ENCODE results near the gene NMNAT2.

Gene NMNAT2

DNA sequence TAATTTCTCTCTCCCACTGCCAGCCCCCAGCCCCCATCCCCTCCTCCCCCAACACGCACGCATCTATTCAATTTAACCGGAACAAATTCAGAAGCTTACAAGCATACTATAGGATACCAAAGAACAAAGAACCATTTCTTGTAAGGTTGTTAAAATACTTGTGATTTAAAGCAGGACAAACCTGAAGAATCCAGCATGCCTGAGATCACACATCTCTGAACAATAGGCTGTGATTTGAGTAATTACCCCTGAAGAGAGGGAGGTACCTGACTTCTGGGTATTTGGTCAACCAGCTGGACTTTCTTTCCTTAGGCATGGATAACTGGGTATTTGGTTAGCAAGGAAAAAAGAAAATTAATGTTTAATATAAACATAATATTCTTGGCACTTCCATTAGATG lies 105.1 kb downstream of the NMNAT2 start:
- DNase-seq (ENCODE audit: low read depth), result no peak

DNA sequence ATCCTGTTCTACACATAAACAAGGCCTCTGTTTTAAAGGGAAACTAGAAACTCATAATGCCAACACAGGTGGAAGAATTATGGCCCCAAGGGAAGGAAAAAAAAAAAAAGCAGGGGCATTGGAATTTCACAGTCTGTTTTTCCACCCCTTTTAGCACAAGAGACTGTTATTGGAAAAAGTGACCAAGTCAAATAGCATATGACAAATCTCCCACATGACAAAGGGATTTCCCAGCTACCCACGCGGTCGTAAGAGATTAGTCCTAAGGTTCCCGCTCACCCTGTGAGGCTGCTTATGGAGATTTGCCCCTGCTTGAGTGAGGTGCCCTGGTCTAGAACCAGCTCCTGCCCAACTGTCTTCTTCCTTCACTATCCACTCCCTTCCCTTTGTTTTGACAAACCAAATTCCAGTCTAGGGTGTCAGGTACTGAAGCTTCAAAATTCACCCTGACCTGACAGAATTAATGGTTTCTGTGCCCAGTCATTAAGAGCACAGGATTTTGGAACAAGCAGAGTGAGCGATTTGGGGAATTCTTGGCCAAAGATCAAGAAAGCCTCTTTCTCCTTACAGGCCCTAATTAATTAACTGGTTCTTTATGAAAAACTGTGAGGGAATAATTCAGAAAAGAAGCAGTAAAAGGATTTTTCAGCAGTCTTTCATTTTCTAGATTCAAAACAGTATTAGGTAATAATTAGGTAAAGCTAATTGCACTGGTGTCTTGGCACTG lies 107.3 kb downstream of the NMNAT2 start:
- no peak for DNase-seq (ENCODE audit: low read depth)

DNA sequence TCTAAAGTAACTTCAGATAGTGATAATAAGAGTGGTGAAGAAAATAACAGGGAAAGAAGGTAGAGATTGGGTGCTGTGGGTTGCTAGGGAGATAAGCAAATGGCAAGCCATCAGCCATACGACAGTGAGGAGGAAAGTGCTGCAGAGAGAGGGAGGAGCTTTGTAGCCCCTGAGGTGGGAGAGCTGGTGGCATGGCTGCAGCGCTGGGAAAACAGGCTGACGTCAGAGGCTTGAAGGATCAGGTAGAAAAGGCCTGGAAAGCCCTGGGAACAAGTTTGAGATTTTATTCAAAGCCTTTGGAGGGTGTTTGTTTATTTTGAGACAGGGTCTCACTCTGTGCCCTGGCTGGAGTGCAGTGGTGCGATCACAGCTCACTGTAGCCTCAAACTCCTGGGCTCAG lies 109.5 kb downstream of the NMNAT2 start:
- DNase-seq (ENCODE audit: low read depth), result no peak

DNA sequence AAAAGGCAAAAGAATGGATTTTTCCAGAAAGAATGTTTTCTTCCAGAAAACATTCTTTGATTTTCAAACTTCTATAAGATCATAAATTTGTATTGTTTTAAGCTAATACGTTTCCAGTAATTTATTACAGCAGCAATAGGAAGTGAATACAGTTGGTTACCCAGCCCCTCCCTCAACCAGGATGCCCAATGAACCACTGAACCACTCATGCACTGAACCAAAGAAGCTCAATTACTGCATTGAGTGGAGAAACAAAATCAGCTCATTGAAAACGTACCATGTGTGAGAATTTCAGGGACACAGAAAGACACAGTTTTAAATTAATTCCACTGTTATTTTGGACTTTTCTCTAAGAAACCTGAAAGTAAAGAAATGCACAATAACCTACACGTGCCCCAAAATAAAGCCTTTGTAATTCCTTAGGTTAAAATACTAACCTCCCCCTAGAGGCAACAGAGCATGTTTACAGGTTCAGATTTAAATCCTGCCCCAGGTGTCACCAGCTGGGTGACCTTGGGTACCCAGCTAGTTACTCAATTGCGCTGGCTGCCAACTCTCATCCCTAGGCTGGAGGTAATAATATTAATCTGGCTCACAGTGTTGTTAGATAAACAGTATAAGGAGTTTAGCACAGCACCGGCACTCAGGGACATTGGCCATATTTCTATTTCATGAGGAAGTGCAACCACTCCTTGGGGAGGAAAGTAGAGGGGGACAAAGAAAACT lies 111.7 kb downstream of the NMNAT2 start:
- DNase-seq (ENCODE audit: low read depth), result peak; percentile 48

DNA sequence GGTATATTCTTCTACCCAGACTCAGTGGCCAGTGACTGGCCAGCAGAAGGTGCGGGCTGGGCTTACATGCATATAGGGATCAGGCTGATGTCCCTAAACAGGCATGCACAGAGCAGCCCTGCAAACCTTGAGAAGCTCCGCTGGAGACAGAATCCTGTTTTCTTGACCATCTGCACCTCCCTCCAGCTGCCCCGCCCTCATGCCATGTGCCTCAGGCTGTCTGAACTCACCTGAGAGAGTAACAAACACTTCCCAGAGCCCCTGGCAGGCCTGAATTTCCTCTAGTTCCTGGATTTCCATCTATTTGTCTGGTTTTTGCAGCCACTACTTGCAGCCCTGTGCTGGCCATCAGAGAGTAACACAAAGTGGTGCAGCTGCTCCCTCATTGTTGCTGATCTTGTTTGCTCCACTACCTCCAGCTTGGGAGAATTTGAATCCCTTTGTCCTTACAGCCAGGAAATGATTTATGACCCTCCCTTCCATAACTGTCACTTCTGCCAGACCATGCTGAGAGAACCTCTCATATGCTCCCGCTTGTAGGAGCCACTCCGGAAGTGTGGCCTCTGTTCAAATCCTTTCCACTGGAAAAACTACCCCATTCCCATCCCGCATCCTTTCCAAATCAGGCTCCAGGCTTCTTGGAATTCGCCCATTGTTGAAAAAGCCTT lies 113.6 kb downstream of the NMNAT2 start:
- DNase-seq (ENCODE audit: low read depth), result no peak

DNA sequence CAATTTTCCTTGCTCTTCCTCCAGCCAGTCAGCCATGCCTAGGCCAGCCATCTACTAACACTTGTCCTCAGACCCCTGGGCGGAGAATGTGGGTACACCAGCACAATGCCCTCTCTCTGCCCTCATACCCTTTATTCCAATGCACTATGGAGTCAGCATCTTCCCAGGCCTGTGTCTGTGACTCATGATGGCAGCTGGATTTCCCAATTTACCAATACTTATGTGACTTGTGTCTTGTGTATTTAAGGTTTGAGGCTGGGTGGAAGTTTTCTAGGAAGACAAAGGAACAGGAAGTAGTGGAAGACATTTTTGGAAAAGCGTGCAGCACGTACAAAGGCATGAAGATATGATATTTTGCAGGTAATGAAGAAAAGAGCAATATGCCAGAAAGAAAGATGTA lies 114.3 kb downstream of the NMNAT2 start:
- DNase-seq (ENCODE audit: low read depth), result peak; percentile 70

DNA sequence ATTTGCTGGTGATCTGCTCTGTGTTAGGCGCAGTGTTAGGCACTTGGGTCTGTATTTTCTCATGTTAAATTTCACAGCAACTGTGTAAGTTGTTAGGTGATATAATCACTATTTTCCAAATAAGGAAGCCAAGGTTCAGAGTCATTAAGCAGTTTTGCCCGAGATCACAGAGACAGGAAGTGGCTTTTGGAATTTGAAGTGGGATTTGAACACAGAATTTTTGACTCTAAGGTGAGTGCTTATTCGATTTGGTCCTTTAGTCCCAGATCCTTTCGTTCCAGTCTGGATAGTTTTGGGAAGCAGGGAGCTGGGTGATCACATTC lies 114.9 kb downstream of the NMNAT2 start:
- DNase-seq (ENCODE audit: low read depth), result no peak

DNA sequence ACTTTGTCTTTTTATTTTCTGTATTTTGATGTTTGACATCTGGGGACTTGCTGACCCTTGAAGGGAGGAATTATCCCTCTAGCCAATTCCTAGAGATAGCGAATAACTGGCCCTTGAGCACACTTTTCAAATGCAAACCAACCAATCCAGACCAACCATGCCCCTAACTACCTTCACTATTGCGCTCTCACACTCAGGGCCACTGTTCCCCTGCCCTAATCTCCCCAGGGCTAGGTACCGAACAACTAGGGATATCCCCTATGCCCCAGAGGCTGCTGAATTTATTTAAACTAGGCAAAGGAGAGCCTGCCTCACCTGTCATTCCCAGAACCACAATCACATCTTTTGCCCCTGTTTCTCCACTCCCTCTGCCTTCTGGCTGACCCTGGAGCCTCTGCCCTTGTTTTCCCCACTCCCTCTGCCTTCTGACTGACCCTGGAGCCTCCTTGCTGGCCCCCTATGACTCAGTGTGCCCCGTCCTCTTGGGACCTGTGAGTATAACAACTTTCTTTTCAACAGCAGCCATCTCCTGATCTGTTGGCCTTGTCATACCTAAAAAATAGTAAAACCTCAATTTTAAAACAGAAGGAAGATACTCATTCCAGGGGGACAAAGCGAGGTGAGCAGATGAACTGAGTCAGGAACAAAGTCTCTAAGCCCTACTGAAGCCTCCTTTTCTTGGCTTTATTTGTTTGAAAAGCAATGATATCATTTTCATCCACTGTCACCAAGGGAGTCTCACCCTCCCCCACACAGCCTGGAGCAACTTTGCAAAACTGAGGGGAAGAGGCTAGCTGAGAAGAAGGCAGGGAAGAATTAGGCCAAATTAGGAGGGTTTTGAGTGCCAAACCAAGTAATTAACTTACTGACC lies 115.5 kb downstream of the NMNAT2 start:
- DNase-seq (ENCODE audit: low read depth), result no peak

DNA sequence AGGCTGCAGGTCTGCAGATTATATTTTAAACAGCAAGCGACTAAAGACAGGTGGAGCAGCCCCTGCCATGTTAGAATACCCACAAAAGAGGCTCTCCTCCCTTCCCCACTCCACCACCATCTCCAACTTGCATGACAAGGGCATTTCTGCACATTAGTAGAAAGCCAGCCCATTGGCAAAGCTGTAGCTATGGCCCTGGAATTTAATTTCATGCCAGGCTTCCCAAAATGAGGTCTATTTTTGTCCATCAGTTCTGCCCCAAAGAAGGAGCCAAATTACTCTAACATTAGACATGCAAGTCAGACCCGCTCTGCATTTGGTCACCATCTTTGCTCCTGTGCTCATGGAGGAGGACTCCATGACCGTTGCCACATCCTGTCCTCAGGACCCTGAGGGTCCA lies 116.9 kb downstream of the NMNAT2 start:
- DNase-seq (ENCODE audit: low read depth), result no peak

DNA sequence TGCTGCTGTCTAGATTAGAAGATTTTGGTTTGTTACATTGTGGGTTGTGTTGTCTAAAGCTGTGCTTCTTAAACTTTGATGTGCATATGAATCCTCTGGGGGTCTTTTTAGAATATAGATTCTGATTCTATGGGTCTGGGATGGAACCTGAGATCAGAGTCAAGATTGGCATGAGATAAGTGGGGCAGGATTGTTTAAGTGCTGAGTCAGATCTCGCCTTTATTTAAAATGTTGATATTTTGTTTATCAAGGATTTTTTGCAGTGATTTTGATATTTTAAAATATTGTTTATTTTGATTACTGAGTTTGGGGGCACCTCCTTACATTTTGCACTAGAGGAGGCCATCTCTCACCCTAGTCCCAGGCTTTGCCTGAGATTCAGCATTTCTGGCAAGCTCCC lies 117.4 kb downstream of the NMNAT2 start:
- DNase-seq (ENCODE audit: low read depth), result no peak

DNA sequence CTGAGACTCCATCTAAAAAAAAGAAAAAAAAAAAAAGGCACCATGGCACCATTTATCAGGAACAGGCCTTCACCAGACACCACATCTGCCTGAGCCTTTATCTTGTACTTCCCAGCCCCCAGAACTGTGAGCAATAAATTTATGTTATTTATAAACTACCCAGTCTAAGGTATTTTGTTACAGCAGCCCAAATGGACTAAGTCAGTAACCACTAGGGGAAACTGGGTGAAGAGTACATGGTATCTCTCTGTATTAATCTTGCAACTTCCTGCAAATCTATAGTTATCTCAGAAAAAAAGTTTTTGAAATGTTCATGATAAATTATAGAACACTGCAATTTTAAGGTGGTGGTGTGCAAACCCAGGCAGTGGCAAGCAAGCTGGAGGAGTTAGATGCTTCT lies 117.8 kb downstream of the NMNAT2 start:
- DNase-seq (ENCODE audit: low read depth), result no peak

DNA sequence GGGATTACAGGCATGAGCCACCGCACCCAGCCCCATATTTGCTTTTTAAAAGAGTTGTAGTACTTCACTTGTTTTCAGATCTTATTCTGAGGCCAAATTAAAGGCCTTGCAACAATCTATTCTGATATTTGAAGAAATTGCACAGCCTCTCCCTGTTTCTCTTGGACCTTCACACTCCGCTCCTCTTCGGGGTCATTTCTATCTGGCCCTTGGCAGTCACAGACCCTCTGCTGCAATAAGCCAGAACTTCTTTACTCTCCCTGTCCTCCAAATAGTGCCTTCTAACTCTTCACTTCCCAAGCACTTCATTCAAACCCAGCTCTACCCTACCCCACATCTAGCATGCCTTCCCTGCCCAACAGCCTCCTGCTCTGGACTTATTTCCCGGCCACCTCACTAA lies 121.4 kb downstream of the NMNAT2 start:
- no peak for DNase-seq (ENCODE audit: low read depth)

DNA sequence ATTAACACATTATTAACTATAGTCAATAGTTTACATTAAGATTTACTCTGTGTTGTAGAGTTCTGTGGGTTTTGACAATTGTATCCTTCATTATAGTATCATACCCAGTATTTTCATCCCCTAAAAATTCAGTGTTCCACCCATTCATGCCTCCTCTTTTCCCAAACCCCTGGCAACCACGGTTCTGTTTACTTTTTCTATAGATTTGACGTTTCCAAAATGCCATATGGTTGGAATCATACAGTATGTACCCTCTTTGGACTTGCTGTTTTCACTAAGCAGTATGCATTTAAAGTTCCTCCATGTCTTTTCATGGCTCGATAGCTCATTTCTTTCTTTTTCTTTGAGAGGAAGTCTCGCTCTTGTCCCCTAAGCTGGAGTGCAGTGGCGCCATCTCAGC lies 122.7 kb downstream of the NMNAT2 start:
- DNase-seq (ENCODE audit: low read depth), result no peak

DNA sequence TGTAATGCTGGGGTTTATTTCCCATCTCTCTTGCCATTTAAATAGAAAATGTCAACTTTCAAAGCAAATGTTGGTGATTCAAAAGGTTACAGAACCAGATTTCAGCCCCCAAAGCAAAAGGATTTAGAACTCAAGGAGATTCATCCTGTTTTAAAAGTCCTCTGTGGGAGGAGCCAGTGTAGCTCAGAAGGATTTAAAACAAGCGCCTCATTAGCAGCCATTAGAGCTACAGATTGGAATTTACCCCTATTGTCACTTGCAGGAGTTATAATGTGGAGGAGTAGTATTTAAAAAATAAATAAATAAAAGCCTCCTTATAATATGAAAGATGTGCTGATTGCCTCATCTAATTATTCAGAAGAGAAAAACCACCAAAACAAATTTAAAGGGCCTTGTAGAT lies 124.3 kb downstream of the NMNAT2 start:
- no peak for DNase-seq (ENCODE audit: low read depth)

DNA sequence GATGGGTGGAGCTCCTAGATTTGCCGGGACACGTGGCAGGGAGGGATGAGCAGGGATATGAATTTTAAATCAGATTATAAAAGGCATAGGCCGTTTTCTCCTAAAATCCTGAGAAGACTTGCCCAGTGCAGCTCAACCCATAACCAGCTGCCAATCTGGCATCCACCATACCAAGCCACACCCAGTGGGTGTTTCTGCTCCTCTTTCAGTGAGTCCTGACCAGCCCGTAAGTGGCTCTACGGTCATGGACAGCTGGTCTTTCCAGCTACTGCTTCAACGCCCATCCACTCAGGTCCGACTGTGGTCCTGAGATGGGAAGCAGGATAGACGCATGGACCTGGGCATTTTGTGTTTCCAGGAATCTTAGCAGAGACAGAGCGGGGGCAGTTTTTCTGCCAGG lies 124.9 kb downstream of the NMNAT2 start:
- no peak for DNase-seq (ENCODE audit: low read depth)

DNA sequence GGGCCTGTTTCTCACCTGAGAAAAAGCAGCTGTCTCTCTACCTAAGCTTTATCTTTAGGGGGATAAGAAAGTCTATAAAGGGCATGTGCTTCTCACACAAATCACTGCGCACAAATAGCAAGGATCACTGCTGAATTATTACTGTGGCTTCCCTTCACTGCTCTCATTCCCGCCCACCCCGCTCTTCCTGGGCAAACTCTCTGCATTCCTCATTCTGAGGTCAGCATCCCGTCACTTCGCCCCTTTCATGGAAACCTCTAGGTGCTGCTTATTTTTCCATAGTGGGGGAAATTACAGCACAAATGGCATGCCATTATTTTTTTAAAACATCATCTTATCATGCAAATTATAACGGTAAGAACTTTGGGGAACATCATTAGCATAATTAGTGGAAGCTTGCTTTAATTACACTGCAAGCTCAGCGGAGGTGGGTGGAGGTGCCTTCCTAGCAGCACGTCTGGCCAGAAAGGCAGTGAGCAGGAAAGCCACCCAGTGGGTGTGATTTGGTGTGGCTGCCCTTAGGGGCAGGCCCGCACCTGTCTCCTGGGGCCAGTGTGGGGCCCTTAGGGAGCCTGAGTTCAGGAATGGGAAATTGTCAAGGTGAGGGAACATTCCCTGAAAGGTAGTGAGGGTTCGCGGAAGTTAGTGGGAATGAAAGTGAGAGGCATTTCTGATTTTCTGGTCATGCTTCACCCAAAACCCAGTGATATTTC lies 126.2 kb downstream of the NMNAT2 start:
- peak; percentile 83 for DNase-seq (ENCODE audit: low read depth)

DNA sequence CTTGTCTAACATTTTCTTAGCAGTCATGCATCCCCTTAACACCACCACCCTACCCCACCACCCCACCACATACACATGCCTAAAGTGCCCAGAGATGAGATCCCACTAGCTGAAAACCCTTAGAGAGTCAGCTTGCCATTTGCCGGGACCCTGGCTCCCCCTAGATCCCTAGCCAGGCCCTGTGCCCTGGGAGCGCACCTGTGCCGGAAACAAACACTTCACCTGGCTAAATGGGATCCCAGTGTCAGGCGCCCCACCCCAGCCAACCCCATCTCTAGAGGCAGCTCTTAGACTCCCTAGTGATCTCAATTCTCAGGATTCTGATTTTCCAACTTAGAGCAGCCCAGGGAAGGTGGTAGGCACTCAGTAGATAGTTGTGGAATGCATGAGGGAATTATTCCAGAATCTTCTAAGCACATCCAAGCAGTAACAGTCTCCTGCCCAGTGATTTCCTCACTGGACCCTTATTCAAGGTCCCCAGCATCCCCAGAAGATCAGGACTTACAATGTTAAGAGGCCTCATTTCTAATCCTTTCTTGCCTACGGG lies 126.9 kb downstream of the NMNAT2 start:
- no peak for DNase-seq (ENCODE audit: low read depth)

DNA sequence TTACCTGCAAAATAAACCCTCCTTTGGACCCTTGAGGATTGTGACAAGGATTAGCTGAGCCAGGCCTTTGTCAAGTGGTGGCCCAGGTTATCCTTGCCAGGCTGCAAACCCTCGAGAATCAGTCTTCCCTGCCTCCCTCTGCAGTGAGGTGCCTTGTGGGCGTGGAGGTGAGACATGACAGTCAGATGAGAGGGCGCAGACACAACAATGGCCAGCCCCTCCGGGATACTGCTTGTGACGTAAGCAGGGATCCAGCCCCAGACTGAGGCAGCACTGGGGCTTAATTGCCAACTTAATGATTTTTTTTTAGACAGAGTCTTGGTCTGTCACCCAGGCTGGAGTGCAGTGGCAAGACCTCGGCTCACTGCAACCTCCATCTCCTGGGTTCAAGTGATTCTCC lies 127.6 kb downstream of the NMNAT2 start:
- no peak for DNase-seq (ENCODE audit: low read depth)

DNA sequence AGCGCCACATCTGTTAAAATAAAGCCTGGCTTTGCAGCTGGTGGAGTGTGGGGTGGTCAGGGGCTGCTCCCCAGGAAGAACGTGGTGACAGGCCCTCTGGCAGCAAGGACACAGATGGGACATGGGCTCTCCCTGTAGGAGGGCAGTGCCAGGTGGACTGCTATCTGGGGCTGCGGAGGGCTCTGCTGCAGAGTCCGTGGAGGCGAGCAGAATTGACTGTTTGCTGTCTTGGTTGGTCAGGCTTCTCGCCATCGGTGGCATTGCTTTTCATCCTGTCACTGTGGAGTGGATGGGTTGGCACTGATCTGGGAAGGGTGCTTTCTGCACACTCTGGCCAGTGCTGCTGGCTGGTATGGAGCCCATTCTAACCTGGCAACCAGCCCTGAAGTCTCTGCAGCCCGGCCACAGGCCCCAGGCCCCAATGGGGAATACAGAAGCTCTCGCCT lies 129.1 kb downstream of the NMNAT2 start:
- DNase-seq (ENCODE audit: low read depth), result no peak

DNA sequence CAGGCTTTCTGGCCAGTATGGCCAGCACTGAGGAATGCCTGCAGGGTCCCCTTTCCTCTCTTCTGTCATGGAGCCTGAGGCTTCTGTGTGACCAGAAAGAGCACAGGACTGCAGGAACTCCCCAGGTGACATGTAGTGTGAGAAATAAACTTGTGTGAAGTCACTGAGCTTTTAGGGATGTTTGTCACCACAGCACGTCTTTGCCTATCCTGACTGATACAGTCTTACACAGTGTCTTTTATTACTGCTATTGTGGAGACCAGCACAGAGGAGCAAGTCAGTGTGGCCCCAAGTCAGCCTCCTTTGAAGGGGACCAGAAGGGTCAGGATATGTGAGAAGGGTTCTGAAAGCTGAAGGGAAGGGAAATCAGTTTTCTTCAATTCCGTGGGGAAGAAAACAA lies 129.6 kb downstream of the NMNAT2 start:
- DNase-seq (ENCODE audit: low read depth), result no peak

DNA sequence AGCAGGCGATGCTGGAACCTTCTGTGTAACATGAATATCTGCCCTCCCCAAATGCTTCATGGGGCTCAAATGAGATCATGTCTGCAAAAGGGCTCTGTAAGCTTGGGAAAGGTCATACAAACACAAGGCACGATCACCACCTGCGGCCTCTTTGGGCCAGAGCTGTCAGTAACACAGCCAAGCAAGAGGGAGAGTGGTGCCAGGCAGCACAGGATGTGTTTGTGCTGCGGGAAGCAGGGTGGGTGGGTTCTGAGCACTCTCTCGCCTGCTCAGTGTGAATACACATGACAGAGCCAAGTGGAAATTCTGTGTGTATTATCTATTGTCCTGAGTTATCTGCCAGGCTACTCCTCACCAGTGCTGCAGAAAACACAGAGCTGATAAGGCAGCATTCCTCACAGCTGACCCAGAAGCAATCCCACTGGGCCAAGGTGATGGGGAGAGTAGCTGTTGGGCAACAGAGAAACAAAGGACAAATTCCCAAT lies 130.9 kb downstream of the NMNAT2 start:
- no peak for DNase-seq (ENCODE audit: low read depth)
